Effector CD8-positive, alpha-beta T cell (primary cell): ENCODE data around the gene TMEM212.
"Not testable (repeated sequence)": the region's sequence is repeated elsewhere in the genome, so short reads cannot be mapped to it uniquely, and the experiment has no call there.

Source experiments
- DNase-seq: peaks from one replicate; lab custom pipeline; 2025; lab: John Stamatoyannopoulos, UW

Gene TMEM212

GRCh38 chr3:171813278-171813896 is 29.8 kb upstream of the TMEM212 start:
- DNase-seq, result no peak

- DNase-seq, result no peak
Observed at GRCh38 chr3:171813897-171814460, 29.2 kb upstream of the TMEM212 start.

GRCh38 chr3:171814662-171815061 is 28.5 kb upstream of the TMEM212 start:
- not testable (repeated sequence) for DNase-seq

GRCh38 chr3:171815973-171816595 is 27.1 kb upstream of the TMEM212 start:
- no peak for DNase-seq

- DNase-seq, result no peak
Observed at GRCh38 chr3:171817074-171817800, 25.9 kb upstream of the TMEM212 start.

GRCh38 chr3:171821044-171821443 is 22.1 kb upstream of the TMEM212 start:
- no peak for DNase-seq

GRCh38 chr3:171821778-171822358 is 21.3 kb upstream of the TMEM212 start:
- DNase-seq, result no peak

- no peak for DNase-seq
Observed at GRCh38 chr3:171822431-171823106, 20.6 kb upstream of the TMEM212 start.

- DNase-seq, result no peak
Observed at GRCh38 chr3:171824116-171824515, 19.0 kb upstream of the TMEM212 start.

GRCh38 chr3:171824824-171825221 is 18.3 kb upstream of the TMEM212 start:
- no peak for DNase-seq

GRCh38 chr3:171825222-171825828 is 17.8 kb upstream of the TMEM212 start:
- no peak for DNase-seq

- no peak for DNase-seq
Observed at GRCh38 chr3:171827385-171827784, 15.8 kb upstream of the TMEM212 start.

GRCh38 chr3:171827836-171828458 is 15.2 kb upstream of the TMEM212 start:
- no peak for DNase-seq

- no peak for DNase-seq
Observed at GRCh38 chr3:171828902-171829770, 14.0 kb upstream of the TMEM212 start.

- no peak for DNase-seq
Observed at GRCh38 chr3:171829841-171830517, 13.2 kb upstream of the TMEM212 start.

- DNase-seq, result no peak
Observed at GRCh38 chr3:171830518-171830875, 12.7 kb upstream of the TMEM212 start.

GRCh38 chr3:171831936-171832335 is 11.2 kb upstream of the TMEM212 start:
- DNase-seq, result no peak

GRCh38 chr3:171832989-171833388 is 10.2 kb upstream of the TMEM212 start:
- no peak for DNase-seq

GRCh38 chr3:171833789-171834460 is 9.2 kb upstream of the TMEM212 start:
- no peak for DNase-seq
